CD14-positive monocyte (primary cell): ENCODE results near the gene SPOPL. TPM values are rescaled to one million over a fixed set of nuclear protein-coding genes. Genes with fewer than 3 reads are reported as not detected.

Source experiments
- DNase-seq, 3 donors: peaks; one replicate each; pipeline ENCODE4 v3.0.0-alpha.2; 2011 to 2022
- H2AFZ ChIP-seq: 2 replicates; pipeline ENCODE4 v1.6.0; 2012; ENCODE audit warnings: mild to moderate bottlenecking, low read depth, low read length, inconsistent platforms; ENCODE audit not compliant: insufficient read depth, poor library complexity, severe bottlenecking
- H3K27ac ChIP-seq, 2 donors: 1 replicate in 1 of 2; 2 replicates in 1 of 2; pipeline ENCODE4 v1.5.1; 2012 to 2013; ENCODE audit warnings: low read length in 2 of 2, control low read depth in 1 of 2, inconsistent platforms in 1 of 2, low read depth in 1 of 2, mild to moderate bottlenecking in 1 of 2
- H3K27me3 ChIP-seq, 2 donors: one replicate each; pipeline versions ENCODE4 v1.6.0 to v1.6.1; 2011 to 2013; ENCODE audit warnings: low read length in 2 of 2; ENCODE audit not compliant: control insufficient read depth in 2 of 2, insufficient read depth in 2 of 2
- H3K36me3 ChIP-seq, 2 donors: replicated peaks in 1 of 2; 1 replicate in 1 of 2; 2 replicates in 1 of 2; pipeline versions ENCODE4 v1.5.1 to v1.6.1; 2012 to 2013; ENCODE audit warnings: low read length in 2 of 2, control low read depth in 1 of 2, inconsistent platforms in 1 of 2, mild to moderate bottlenecking in 1 of 2; ENCODE audit not compliant: insufficient read depth in 2 of 2, control insufficient read depth in 1 of 2
- H3K4me1 ChIP-seq, 2 donors: 1 replicate in 1 of 2; 2 replicates in 1 of 2; pipeline versions ENCODE4 v1.5.1 to v1.6.1; 2012 to 2013; ENCODE audit warnings: low read length in 2 of 2, control low read depth in 1 of 2, inconsistent platforms in 1 of 2, mild to moderate bottlenecking in 1 of 2, moderate library complexity in 1 of 2; ENCODE audit not compliant: insufficient read depth in 2 of 2, control insufficient read depth in 1 of 2
- H3K4me2 ChIP-seq: replicated peaks from 2 replicates; pipeline ENCODE3; 2012; ENCODE audit warnings: low read length, moderate library complexity, mild to moderate bottlenecking; ENCODE audit not compliant: poor library complexity, severe bottlenecking; ENCODE audit errors: extremely low read depth
- H3K4me3 ChIP-seq, 3 experiments: fragments of 200-600 bp in 1 of 3; sonication (generic) in 1 of 3; replicated peaks in 1 of 3; 1 replicate in 2 of 3; 2 replicates in 1 of 3; pipeline ENCODE4 v1.5.1; 2011 to 2013; ENCODE audit warnings: low read length in 3 of 3, mild to moderate bottlenecking in 3 of 3, control low read depth in 2 of 3, low read depth in 2 of 3, inconsistent platforms in 1 of 3, moderate library complexity in 1 of 3
- H3K79me2 ChIP-seq: 2 replicates; pipeline ENCODE4 v1.6.0; 2012; ENCODE audit warnings: mild to moderate bottlenecking, control low read depth, inconsistent platforms, low read length, moderate library complexity; ENCODE audit not compliant: insufficient read depth
- H3K9ac ChIP-seq: 2 replicates; pipeline ENCODE4 v1.6.0; 2017; ENCODE audit warnings: low read length, mild to moderate bottlenecking; ENCODE audit not compliant: insufficient read depth, poor library complexity, severe bottlenecking
- H3K9me3 ChIP-seq, 2 donors: replicated peaks in 1 of 2; 1 replicate in 1 of 2; 2 replicates in 1 of 2; pipeline versions ENCODE4 v1.5.1 to v1.6.1; 2012 to 2013; ENCODE audit warnings: low read length in 2 of 2, control low read depth in 1 of 2; ENCODE audit not compliant: control insufficient read depth in 1 of 2, insufficient read depth in 1 of 2
- H4K20me1 ChIP-seq: 2 replicates; pipeline ENCODE4 v1.6.0; 2012; ENCODE audit warnings: mild to moderate bottlenecking, low read length, control low read depth, moderate library complexity; ENCODE audit not compliant: insufficient read depth
- H3K27ac Mint-ChIP-seq, 7 donors: one replicate each; pipeline ENCODE4 v1.8.0; 2020; ENCODE audit warnings: mild to moderate bottlenecking in 7 of 7, mixed read lengths in 7 of 7, moderate library complexity in 6 of 7, inconsistent platforms in 2 of 7
- H3K27me3 Mint-ChIP-seq, 3 donors: one replicate each; pipeline ENCODE4 v1.8.0; 2021 to 2022; ENCODE audit warnings: low read depth in 3 of 3, mild to moderate bottlenecking in 3 of 3, mixed read lengths in 3 of 3, moderate library complexity in 3 of 3, inconsistent platforms in 1 of 3
- H3K36me3 Mint-ChIP-seq, 2 donors: one replicate each; pipeline ENCODE4 v1.8.0; 2020; ENCODE audit warnings: mixed read lengths in 2 of 2, inconsistent platforms in 1 of 2, mild to moderate bottlenecking in 1 of 2
- H3K4me1 Mint-ChIP-seq: one replicate; pipeline ENCODE4 v1.8.0; 2020; ENCODE audit warnings: mild to moderate bottlenecking, mixed read lengths
- H3K4me3 Mint-ChIP-seq, 2 donors: one replicate each; pipeline ENCODE4 v1.8.0; 2020; ENCODE audit warnings: mild to moderate bottlenecking in 2 of 2, mixed read lengths in 2 of 2, moderate library complexity in 1 of 2
- H3K9me3 Mint-ChIP-seq, 7 donors: one replicate each; pipeline ENCODE4 v1.8.0; 2020 to 2022; ENCODE audit warnings: mixed read lengths in 7 of 7, mild to moderate bottlenecking in 6 of 7, moderate library complexity in 6 of 7, inconsistent platforms in 2 of 7
- CTCF ChIP-seq: fragments of 200-600 bp; IDR thresholded peaks from one replicate; pipeline ENCODE4 v1.8.0; 2022; ENCODE audit warnings: antibody characterized with exemption, mild to moderate bottlenecking
- WGBS: methylation state at CpG from one replicate; pipeline ENCODE4 v1.1.5; 2013; ENCODE audit warnings: missing lambda C conversion rate; ENCODE audit not compliant: insufficient coverage; 5-methylcytosine and 5-hydroxymethylcytosine counted together
- intact Hi-C, 2 donors: fragments of 100-400 bp; cut with micrococcal nuclease; formaldehyde crosslinking; loops; one replicate each; pipeline versions ENCODE4 v1.15.0 to v1.15.1; 2023
- polyA plus RNA-seq, 3 donors: library from polyadenylated mRNA; depleted of rRNA in 1 of 3; unstranded in 2 of 3; stranded (reverse) in 1 of 3; fragments of 300-500 nt in 2 of 3; fragments of >200 nt in 1 of 3; fragmentation: Illumina TruSeq in 2 of 3; gene quantifications; 1 replicate in 2 of 3; 2 replicates in 1 of 3; pipeline ENCODE4 v1.2.3, GENCODE V29; 2012 to 2021

Gene SPOPL
- polyA plus RNA-seq, 3 donors, result 13.1 to 22.4 (median 18.1) TPM

GRCh38 chr2:138510319-138510718 lies 8.7 kb downstream of the SPOPL start:
- H3K9me3 ChIP-seq, result no peaks in the 10 kb centered on the region
- peaks cover 15 to 23% of the 10 kb centered on the region in 2 donors for H3K36me3 Mint-ChIP-seq
- H2AFZ ChIP-seq, result no peak overlapping the region
- H3K79me2 ChIP-seq, result peaks cover 100% of the 10 kb centered on the region
- no peak overlapping the region for H3K4me2 ChIP-seq
- H3K4me1 Mint-ChIP-seq, result peaks cover 57% of the 10 kb centered on the region
- intact Hi-C loops, result no loop called here
- H3K4me3 ChIP-seq, result no peak overlapping the region
- no peak overlapping the region for H3K4me3 Mint-ChIP-seq
- no peaks in the 10 kb centered on the region for H3K36me3 ChIP-seq
- H3K27me3 Mint-ChIP-seq, result peaks cover 0 to 2% (median 0%) of the 10 kb centered on the region in 3 donors
- TF ChIP-seq CTCF, result no peak
- WGBS, result no CpG with 5 or more reads among the region's 3 CpGs
- H3K9me3 Mint-ChIP-seq, result no peaks in the 10 kb centered on the region
- H4K20me1 ChIP-seq, result peaks cover 98% of the 10 kb centered on the region
- H3K27ac ChIP-seq, result no peak overlapping the region
- DNase-seq, result no peak
- H3K27me3 ChIP-seq, result no peaks in the 10 kb centered on the region
- H3K27ac Mint-ChIP-seq, result no peak overlapping the region
- peaks cover 33 to 35% of the 10 kb centered on the region in 2 donors for H3K4me1 ChIP-seq
- H3K9ac ChIP-seq, result no peak overlapping the region

DNA sequence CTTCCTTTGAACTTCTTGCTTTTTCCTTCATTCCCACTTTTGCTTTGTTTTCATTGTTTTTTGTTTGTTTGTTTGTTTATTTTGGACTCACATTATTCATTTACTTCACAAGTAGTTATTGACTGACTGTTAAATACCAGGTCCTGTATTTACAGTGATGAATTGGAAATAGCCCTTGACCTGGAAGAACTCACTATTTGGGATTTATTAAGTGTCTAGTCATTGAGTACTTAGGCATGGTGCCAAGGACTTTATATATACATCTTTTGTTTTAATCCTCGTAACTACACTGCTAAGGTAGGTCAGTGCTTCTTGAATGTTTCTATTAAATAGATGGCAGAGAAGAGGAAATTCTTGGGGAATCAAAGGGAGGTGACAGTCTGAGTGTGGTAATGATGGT lies 11.1 kb downstream of the SPOPL start:
- Histone ChIP-seq H3K27me3 (no peaks in the 10 kb centered on the region), H3K36me3 (no peaks in the 10 kb centered on the region), H3K9ac (no peak overlapping the region), H3K9me3 (no peaks in the 10 kb centered on the region), H3K4me3 (no peak overlapping the region), H3K27ac (peak overlapping the region in 1 of 2 donors; percentile 42), H4K20me1 (peaks cover 100% of the 10 kb centered on the region), H3K4me1 (peaks cover 28 to 32% of the 10 kb centered on the region in 2 donors), H3K4me2 (no peak overlapping the region), H3K79me2 (peaks cover 100% of the 10 kb centered on the region), H2AFZ (no peak overlapping the region)
- Mint-ChIP-seq H3K9me3 (no peaks in the 10 kb centered on the region), H3K4me3 (no peak overlapping the region), H3K27me3 (no peaks in the 10 kb centered on the region), H3K36me3 (peaks cover 12 to 15% of the 10 kb centered on the region in 2 donors), H3K4me1 (peaks cover 59% of the 10 kb centered on the region), H3K27ac (peak overlapping the region in 2 of 7 donors; percentile 9 to 40)
- DNase-seq, result no peak
- TF ChIP-seq CTCF, result no peak
- no CpG with 5 or more reads among the region's 1 CpG for WGBS
- intact Hi-C loops, result no loop called here
